ENCODE measurements around the gene GCN1. TPM values are rescaled to one million over a fixed set of nuclear protein-coding genes. Genes with fewer than 3 reads are reported as not detected.

The GCN1 gene
- total RNA-seq, 4 donors from 2014 or later = 50.5 to 106 (median 64.3) TPM

DNA sequence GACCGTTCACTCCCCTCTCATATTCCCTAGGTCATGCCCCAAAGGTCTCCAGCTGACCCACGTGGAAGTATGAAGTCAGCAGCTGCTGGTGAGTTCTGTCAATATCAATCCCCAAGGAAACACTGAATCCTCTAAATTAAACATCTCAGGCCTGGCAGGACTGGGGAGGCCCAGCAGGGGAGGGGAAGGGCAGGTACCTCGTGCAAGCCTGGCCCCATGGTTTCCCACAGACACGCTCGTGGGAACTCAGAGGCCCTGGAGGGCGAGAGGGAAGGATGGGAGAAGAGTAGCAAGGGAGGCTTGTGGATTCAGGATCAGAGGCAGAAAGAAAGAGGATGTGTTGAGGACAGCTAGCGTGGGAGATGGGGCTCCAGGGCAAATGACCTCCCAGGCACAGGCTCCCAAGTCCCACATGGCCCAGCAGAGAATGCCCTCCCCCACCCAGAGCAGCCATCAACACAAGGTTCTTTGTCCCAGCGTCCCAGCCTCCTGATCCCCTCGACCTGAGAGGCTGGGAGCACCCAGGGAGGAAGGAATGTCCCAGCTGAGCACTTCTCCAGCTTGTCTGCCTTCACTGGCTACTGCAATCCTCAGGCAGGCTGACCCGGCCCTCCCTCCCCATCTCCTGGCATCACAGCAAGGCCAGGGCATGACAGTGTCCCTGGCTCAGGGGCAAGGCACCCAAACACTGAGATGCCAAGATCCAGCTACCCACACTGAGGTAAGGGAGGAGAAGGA is 26.5 kb upstream of the GCN1 start:
- H3K9me3 ChIP-seq = no peaks in the 10 kb centered on the region
- H3K27ac ChIP-seq = no peak overlapping the region

DNA sequence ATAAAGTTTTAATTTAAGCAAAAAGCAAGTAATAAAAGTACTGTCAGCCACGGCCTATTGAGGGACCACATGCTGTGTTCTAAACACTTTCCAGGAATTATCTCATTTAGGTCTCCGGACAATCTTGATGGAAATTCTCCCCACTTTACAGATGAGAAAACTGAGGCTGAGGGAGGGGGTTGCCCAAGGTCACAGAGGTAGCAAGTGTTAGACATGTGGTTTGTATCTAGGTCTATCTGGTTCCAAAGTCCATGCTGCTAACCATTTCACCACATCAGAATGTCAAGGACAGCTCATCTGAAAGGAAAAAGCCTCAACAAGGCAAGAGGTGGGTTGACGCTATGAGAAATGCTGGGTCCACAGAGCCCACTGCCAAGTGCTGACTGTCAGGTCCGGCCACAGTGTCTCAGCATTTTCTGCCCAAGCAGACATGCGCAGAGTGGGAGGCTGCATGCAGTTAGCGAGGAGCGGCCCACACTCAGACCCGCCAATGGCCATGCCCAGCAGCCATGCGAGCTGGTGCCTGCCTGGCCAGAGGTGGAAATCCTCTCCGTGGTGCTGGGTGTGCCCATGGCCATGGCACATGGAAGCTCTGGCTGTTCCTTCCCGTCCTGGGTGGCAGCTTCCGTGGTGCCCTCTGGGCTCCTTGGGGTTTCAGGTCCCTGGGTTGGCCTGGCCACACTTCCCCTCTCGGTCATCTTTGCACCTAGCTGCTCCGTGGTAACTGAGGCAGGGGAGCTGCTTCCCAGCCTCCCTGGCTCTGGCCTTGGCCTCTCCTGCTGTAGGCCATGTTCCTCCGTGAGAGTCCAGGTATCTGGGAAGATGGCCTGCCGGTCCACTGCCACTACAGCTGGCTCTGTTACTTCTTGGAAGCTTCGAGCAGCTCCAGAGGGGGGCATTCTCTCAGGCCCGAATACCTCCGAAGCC is 24.4 kb upstream of the GCN1 start:
- DNase-seq = no peak
- Histone ChIP-seq H3K4me3 (no peak overlapping the region), H3K4me1 (no peaks in the 10 kb centered on the region), H3K27me3 (no peaks in the 10 kb centered on the region), H3K36me3 (no peaks in the 10 kb centered on the region), H3K9me3 (no peaks in the 10 kb centered on the region), H3K27ac (no peak overlapping the region)
- intact Hi-C loops (cut with DNase I; ENCODE audit: low total_unique reads) = no loop called here
- no peak for TF ChIP-seq POLR2A (IDR thresholded peaks at IDR 0.05)
- TF ChIP-seq, protein P1, sequence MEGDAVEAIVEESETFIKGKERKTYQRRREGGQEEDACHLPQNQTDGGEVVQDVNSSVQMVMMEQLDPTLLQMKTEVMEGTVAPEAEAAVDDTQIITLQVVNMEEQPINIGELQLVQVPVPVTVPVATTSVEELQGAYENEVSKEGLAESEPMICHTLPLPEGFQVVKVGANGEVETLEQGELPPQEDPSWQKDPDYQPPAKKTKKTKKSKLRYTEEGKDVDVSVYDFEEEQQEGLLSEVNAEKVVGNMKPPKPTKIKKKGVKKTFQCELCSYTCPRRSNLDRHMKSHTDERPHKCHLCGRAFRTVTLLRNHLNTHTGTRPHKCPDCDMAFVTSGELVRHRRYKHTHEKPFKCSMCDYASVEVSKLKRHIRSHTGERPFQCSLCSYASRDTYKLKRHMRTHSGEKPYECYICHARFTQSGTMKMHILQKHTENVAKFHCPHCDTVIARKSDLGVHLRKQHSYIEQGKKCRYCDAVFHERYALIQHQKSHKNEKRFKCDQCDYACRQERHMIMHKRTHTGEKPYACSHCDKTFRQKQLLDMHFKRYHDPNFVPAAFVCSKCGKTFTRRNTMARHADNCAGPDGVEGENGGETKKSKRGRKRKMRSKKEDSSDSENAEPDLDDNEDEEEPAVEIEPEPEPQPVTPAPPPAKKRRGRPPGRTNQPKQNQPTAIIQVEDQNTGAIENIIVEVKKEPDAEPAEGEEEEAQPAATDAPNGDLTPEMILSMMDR (IDR thresholded peaks at IDR 0.05) = no peak

More for the DNA sequence above, 26.5 kb upstream of the GCN1 start:
- TF ChIP-seq, protein P1 (IDR thresholded peaks at IDR 0.05) = no peak
- no peak for TF ChIP-seq POLR2A (IDR thresholded peaks at IDR 0.05)
- H3K4me3 ChIP-seq = no peak overlapping the region
- intact Hi-C loops (cut with DNase I; ENCODE audit: low total_unique reads) = no loop called here
- peaks cover 0 to 9% of the 10 kb centered on the region in 2 donors for H3K4me1 ChIP-seq
- no peak for DNase-seq
- H3K27me3 ChIP-seq = no peaks in the 10 kb centered on the region
- no peaks in the 10 kb centered on the region for H3K36me3 ChIP-seq

DNA sequence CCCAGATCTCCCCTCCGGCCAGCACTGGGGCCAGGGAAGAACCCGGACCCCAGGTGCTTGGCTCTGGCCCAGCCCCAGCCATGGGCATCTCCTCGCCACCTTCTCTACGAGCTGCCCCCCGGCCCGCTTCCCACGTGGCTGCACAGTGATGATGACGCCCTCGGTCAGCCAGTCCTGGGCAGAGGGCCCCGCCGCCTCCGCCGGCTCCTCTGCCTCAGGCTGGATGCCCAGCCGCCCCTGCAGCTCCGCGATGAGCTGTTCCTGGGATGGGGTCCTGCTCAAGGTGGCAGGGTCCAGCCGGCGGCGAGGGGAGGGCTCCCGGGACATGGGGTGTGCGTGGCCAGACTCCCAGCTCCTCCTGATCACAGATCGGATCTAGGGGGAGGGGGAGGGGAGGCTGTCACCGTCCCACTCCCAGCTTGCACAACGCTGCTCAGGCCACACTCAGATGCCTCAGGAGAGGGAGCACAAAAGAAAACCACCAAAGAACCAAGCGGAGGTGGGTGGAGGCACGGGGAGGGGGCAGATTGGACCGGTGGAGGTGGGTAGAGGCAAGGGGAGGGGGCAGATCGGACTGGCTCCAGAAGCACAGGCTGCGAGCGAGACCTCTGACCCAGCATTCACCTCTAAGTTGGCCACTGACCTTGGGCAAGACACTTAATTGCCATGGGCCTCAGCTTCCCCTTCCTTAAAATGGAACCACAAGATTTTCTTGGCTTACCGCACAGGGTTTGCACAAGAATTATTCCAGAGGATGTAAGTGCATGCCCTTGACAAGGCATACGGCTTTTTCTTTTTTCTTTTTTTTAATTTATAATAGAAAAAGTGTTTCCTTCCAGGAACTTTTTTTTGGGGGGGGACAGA is 22.5 kb upstream of the GCN1 start:
- TF ChIP-seq, protein P1 (IDR thresholded peaks at IDR 0.05) = no peak
- TF ChIP-seq POLR2A (IDR thresholded peaks at IDR 0.05) = no peak
- Histone ChIP-seq H3K9me3 (no peaks in the 10 kb centered on the region), H3K4me3 (no peak overlapping the region), H3K27me3 (no peaks in the 10 kb centered on the region), H3K4me1 (no peaks in the 10 kb centered on the region), H3K27ac (no peak overlapping the region), H3K36me3 (no peaks in the 10 kb centered on the region)
- intact Hi-C loops (cut with DNase I; ENCODE audit: low total_unique reads) = no loop called here
- DNase-seq = no peak

DNA sequence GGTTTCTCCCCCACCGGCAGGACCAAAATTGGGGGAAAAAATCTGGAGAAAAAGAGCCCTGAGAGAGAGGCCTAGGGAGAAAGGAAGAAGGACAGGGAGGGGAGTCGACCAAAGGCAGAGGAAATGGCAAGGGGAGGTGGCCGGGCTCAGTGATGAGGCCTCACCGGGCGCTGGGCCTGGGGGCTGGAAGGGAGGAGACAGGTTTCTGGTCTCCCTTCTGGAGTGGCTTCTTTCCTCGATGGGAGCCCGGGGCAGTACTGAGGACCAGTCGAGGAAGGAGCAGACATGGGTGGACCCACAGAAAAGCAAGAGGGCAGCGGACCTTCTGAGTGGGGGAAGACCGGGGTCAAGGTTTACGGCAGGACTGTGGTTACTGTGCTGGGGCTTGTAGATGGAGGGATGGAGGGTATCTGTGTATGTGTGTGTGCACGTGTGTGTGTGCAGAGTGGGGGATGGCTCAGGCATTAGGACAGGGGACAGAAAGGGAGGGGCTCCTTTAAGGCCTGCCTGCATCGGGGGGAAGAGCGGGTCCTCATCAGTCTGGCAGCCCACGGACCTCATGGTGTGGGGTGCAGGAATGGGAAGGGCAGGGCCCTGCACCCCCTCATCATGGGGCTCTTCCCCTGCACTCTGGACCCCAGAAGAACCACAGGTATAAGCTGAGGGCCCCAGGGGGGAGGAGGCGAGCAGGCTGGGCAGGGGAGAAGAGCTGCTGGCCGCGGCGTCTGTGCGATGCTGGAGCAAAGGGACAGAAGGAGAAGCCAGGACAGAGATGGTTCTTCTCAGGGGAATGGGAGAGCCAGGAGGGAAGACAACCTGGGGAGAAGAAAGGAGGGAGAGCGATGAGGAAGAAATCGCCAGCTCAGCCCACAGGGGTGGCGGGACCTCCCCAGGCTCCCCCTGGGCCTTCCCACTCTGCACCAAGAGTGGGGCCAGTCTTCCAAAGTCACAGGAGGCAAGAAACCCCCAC is 21.5 kb upstream of the GCN1 start:
- H3K36me3 ChIP-seq = no peaks in the 10 kb centered on the region
- intact Hi-C loops (cut with DNase I; ENCODE audit: low total_unique reads) = no loop called here
- no peaks in the 10 kb centered on the region for H3K9me3 ChIP-seq
- H3K4me3 ChIP-seq = no peak overlapping the region
- H3K27ac ChIP-seq = no peak overlapping the region
- DNase-seq = no peak
- H3K4me1 ChIP-seq = no peaks in the 10 kb centered on the region
- H3K27me3 ChIP-seq = no peaks in the 10 kb centered on the region
- no peak for TF ChIP-seq POLR2A (IDR thresholded peaks at IDR 0.05)
- TF ChIP-seq, protein P1 (IDR thresholded peaks at IDR 0.05) = no peak
